Measurements from ENCODE around the gene FAM24A.

The FAM24A gene

DNA sequence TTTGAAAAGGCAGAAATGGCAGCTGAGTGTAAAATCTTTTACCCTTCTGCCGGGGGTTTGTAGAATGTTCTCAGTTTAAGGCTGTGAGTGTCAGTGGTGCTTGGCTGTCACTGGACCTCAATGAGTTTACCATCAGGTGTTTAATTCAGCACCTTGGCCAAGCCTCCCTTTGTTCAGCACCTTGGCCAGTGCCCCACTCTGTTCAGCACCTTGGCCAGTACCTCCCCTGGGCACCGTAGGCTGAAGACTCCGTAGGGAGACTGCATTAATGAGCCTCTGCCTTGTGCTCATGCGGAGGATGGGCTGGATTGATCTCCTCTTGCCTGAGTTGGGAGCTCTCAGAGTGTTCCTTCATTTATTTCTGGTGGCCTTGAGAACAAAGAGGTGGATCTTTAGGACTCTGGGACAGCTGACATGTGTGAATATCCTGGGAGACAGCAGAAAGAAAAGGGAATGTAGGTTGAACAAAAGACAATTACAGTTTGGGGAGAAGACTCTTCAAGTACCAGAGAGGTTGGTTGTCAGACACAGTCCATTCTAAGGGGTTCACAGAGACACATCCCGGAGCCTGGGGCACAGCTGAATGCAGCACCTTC lies 1.6 kb downstream of the FAM24A start (continued):
- no peak for TF ChIP-seq GLIS1 (tag by site-specific recombination; IDR thresholded peaks at IDR 0.05)
- no peak for TF ChIP-seq ZFP41 (tag by site-specific recombination; IDR thresholded peaks at IDR 0.05; ENCODE audit: borderline replicate concordance)

DNA sequence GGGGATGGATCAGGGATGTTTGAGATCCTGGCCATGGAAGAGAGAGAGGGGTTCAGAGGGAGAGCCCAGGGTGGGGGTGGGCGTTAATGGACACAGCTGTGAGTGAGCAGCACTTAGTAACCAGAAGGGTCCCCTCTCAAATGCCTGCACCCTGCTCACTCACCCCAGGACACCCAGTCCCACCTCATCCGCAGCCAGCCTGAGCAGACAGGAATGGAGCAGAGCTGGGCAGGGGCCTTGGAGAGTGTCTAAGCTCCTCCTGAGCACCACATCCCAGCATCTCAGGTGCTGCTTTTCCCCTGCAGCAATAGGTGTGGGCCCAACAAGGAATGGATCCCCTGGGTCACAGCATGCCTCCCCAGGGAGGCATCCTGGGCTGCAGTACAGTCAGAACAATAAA lies 5.3 kb downstream of the FAM24A start:
- TF ChIP-seq ZFP41 (tag by site-specific recombination; IDR thresholded peaks at IDR 0.05; ENCODE audit: borderline replicate concordance), result no peak
- TF ChIP-seq ZNF629 (tag by site-specific recombination; IDR thresholded peaks at IDR 0.05), result no peak
- TF ChIP-seq, protein P1, sequence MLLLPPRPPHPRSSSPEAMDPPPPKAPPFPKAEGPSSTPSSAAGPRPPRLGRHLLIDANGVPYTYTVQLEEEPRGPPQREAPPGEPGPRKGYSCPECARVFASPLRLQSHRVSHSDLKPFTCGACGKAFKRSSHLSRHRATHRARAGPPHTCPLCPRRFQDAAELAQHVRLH (tag by site-specific recombination; IDR thresholded peaks at IDR 0.05), result no peak
- TF ChIP-seq ZNF521 (tag by site-specific recombination; IDR thresholded peaks at IDR 0.05), result no peak
- no peak for TF ChIP-seq ZNF169 (tag by site-specific recombination; IDR thresholded peaks at IDR 0.05)
- TF ChIP-seq ZNF19 (tag by site-specific recombination; IDR thresholded peaks at IDR 0.05; ENCODE audit: low read depth), result no peak
- TF ChIP-seq ZNF311 (tag by site-specific recombination; IDR thresholded peaks at IDR 0.05; ENCODE audit: borderline replicate concordance), result no peak
- no peak for TF ChIP-seq ZNF658 (tag by site-specific recombination; IDR thresholded peaks at IDR 0.05)
- TF ChIP-seq ZNF558 (tag by site-specific recombination; IDR thresholded peaks at IDR 0.05), result no peak
- TF ChIP-seq ZNF175 (tag by site-specific recombination; IDR thresholded peaks at IDR 0.05), result no peak
- no peak for TF ChIP-seq ZSCAN16 (tag by site-specific recombination; IDR thresholded peaks at IDR 0.05)
- no peak for TF ChIP-seq ZNF768 (tag by site-specific recombination; IDR thresholded peaks at IDR 0.05)
- TF ChIP-seq BCL11A (tag by site-specific recombination; IDR thresholded peaks at IDR 0.05; ENCODE audit: low read depth), result no peak
- no peak for TF ChIP-seq ZNF701 (tag by site-specific recombination; IDR thresholded peaks at IDR 0.05)
- TF ChIP-seq ZFP69B (tag by site-specific recombination; IDR thresholded peaks at IDR 0.05), result no peak
- no peak for TF ChIP-seq MEIS1 (CRISPR knock-in tag; IDR thresholded peaks at IDR 0.05; ENCODE audit: borderline replicate concordance)
- ChIA-PET POLR2A (no interaction called here), CTCF (no interaction called here)
- Histone ChIP-seq H3K4me3 (ENCODE audit: low read depth, low read length) (no peak overlapping the region), H3K27ac (ENCODE audit: extremely low read depth, low read depth, low read length) (no peak overlapping the region), H3K4me1 (ENCODE audit: control insufficient read depth, insufficient read depth, low read length) (no peaks in the 10 kb centered on the region), H3K36me3 (ENCODE audit: control insufficient read depth in 2 of 2, insufficient read depth in 1 of 2, low read length in 2 of 2) (no peaks in the 10 kb centered on the region), H3K9me3 (ENCODE audit: control insufficient read depth, insufficient read depth, low read depth, low read length) (no peaks in the 10 kb centered on the region)

DNA sequence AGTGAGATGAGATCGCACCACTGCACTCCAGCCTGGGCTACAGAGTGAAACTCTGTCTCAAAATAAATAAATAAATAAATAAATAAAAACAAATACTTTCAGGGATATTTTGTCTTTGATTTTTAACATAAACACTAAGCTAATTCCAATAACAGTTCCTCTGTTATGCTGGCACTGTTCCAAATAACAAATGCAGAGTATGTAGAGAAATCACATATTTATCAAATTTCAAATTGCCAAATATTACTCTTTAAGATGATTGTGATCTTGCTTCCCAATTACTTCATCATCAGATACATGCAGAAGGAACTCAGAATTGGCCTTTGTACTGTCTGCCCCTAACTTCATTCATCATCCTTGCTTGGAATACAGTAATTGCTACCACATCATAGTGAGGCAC lies 19.7 kb downstream of the FAM24A start:
- H3K27ac ChIP-seq (ENCODE audit: extremely low read depth, low read depth, low read length), result no peak overlapping the region
- H3K4me3 ChIP-seq (ENCODE audit: low read depth, low read length), result no peak overlapping the region
- ChIA-PET POLR2A (no interaction called here), CTCF (interaction anchor here (0.7 kb wide), 1 partner anchor 97 kb away, joined by 3 read pairs; no protein-coding TSS in a partner anchor)
- H3K4me1 ChIP-seq (ENCODE audit: control insufficient read depth, insufficient read depth, low read length), result no peaks in the 10 kb centered on the region
- peaks cover 7 to 12% of the 10 kb centered on the region in 2 experiments; a peak in 2 of 3 replicates for H3K36me3 ChIP-seq (ENCODE audit: control insufficient read depth in 2 of 2, insufficient read depth in 1 of 2, low read length in 2 of 2)
- no peaks in the 10 kb centered on the region for H3K9me3 ChIP-seq (ENCODE audit: control insufficient read depth, insufficient read depth, low read depth, low read length)
- no peak for TF ChIP-seq ZNF76 (tag by site-specific recombination; IDR thresholded peaks at IDR 0.05; ENCODE audit: borderline replicate concordance, low read depth)
- TF ChIP-seq ZNF311 (tag by site-specific recombination; IDR thresholded peaks at IDR 0.05; ENCODE audit: borderline replicate concordance), result no peak
- TF ChIP-seq ZFP37 (tag by site-specific recombination; IDR thresholded peaks at IDR 0.05), result no peak
- no peak for TF ChIP-seq ZNF221 (tag by site-specific recombination; IDR thresholded peaks at IDR 0.05; ENCODE audit: borderline replicate concordance)
- TF ChIP-seq, protein P2, sequence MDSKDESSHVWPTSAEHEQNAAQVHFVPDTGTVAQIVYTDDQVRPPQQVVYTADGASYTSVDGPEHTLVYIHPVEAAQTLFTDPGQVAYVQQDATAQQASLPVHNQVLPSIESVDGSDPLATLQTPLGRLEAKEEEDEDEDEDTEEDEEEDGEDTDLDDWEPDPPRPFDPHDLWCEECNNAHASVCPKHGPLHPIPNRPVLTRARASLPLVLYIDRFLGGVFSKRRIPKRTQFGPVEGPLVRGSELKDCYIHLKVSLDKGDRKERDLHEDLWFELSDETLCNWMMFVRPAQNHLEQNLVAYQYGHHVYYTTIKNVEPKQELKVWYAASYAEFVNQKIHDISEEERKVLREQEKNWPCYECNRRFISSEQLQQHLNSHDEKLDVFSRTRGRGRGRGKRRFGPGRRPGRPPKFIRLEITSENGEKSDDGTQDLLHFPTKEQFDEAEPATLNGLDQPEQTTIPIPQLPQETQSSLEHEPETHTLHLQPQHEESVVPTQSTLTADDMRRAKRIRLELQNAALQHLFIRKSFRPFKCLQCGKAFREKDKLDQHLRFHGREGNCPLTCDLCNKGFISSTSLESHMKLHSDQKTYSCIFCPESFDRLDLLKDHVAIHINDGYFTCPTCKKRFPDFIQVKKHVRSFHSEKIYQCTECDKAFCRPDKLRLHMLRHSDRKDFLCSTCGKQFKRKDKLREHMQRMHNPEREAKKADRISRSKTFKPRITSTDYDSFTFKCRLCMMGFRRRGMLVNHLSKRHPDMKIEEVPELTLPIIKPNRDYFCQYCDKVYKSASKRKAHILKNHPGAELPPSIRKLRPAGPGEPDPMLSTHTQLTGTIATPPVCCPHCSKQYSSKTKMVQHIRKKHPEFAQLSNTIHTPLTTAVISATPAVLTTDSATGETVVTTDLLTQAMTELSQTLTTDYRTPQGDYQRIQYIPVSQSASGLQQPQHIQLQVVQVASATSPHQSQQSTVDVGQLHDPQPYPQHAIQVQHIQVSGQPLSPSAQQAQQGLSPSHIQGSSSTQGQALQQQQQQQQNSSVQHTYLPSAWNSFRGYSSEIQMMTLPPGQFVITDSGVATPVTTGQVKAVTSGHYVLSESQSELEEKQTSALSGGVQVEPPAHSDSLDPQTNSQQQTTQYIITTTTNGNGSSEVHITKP (tag by site-specific recombination; IDR thresholded peaks at IDR 0.05), result no peak
